ENCODE measurements around the gene TTC23. TPM values are rescaled to one million over a fixed set of nuclear protein-coding genes. Genes with fewer than 3 reads are reported as not detected.
A peak's percentile ranks its signal among the peaks of the same experiment; 100 is the strongest.

The TTC23 gene
- total RNA-seq, 4 donors from 2014 or later = 19.9 to 45.3 (median 34.0) TPM

DNA sequence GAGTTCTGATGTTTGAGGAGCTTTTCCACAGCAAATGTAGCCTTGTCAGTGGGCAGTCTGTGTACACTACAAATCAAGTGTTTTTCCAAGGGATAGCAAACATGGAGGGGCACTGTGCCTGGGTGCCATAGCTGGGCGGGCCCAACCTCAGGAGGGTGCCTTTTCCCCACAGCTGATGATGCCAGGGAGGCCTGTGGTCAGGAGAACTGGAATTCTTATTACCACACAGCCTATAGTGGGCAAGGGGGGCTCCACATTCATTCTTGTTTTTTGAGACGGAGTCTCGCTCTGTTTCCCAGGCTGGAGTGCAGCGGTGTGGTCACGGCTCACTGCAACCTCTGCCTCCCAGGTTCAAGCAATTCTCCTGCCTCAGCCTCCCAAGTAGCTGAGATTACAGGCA is 102.7 kb downstream of the TTC23 start:
- no peak overlapping the region for H3K27ac ChIP-seq

DNA sequence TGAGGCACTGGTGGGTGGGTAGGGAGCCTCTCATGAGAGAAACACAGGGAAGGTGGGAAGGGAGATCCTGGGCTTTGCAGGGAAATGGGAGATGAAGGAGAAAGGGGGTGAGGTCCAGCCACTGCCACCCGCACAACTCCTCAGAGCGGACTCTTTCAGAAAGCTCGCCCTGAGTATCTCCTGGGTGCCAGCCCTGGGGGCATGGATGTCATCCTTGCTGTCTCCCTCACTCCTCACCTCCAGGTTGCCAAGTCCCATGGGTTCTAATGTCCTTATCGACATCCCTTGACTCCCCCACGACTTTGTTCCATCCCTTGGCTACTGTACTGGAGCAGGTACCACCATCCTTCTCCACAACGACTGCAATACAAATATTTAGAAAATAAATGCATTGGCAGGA is 103.6 kb downstream of the TTC23 start:
- Histone ChIP-seq H3K4me3 (replicated peaks in 1 of 3) (no peak overlapping the region), H3K27me3 (no peaks in the 10 kb centered on the region), H3K36me3 (no peaks in the 10 kb centered on the region), H3K27ac (no peak overlapping the region), H3K9me3 (no peaks in the 10 kb centered on the region), H3K4me1 (peaks cover 3 to 17% of the 10 kb centered on the region in 2 donors)
- no peak for DNase-seq
- intact Hi-C loops (cut with DNase I) = no loop called here
- TF ChIP-seq, protein P1, sequence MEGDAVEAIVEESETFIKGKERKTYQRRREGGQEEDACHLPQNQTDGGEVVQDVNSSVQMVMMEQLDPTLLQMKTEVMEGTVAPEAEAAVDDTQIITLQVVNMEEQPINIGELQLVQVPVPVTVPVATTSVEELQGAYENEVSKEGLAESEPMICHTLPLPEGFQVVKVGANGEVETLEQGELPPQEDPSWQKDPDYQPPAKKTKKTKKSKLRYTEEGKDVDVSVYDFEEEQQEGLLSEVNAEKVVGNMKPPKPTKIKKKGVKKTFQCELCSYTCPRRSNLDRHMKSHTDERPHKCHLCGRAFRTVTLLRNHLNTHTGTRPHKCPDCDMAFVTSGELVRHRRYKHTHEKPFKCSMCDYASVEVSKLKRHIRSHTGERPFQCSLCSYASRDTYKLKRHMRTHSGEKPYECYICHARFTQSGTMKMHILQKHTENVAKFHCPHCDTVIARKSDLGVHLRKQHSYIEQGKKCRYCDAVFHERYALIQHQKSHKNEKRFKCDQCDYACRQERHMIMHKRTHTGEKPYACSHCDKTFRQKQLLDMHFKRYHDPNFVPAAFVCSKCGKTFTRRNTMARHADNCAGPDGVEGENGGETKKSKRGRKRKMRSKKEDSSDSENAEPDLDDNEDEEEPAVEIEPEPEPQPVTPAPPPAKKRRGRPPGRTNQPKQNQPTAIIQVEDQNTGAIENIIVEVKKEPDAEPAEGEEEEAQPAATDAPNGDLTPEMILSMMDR (IDR thresholded peaks at IDR 0.05) = no peak
- TF ChIP-seq POLR2A (IDR thresholded peaks at IDR 0.05) = no peak
- WGBS, 2 donors = 93 to 96% methylated on average over 6 of the region's 6 CpGs

More for the DNA sequence above, 102.7 kb downstream of the TTC23 start:
- intact Hi-C loops (cut with DNase I) = no loop called here
- H3K27me3 ChIP-seq = no peaks in the 10 kb centered on the region
- H3K36me3 ChIP-seq = no peaks in the 10 kb centered on the region
- DNase-seq = no peak
- no peak for TF ChIP-seq POLR2A (IDR thresholded peaks at IDR 0.05)
- TF ChIP-seq, protein P1 (IDR thresholded peaks at IDR 0.05) = no peak
- H3K4me1 ChIP-seq = peaks cover 10 to 24% of the 10 kb centered on the region in 2 donors
- H3K9me3 ChIP-seq = no peaks in the 10 kb centered on the region
- WGBS, 2 donors = 92 to 96% methylated on average over 5 of the region's 5 CpGs
- no peak overlapping the region for H3K4me3 ChIP-seq (replicated peaks in 1 of 3)

DNA sequence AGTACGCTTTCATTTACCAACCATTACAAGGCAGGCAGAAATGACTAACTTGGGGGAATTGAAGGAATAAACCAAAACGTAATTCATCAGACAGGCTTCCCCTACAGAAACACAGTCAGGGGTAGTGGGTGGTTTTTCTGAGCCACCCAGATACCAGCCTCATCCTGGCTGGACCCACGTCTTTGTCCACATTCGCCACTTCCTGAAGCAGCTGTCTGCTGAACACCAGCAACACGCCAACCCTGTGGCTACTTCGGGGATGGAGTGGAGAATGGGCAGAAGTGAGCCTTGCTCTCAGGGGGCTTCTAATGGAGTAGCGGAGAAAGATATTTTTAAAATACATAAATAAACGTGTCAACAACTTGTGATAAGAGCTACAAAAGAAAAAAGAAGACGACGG is 104.4 kb downstream of the TTC23 start:
- Histone ChIP-seq H3K27ac (no peak overlapping the region), H3K36me3 (no peaks in the 10 kb centered on the region), H3K27me3 (no peaks in the 10 kb centered on the region), H3K4me3 (replicated peaks in 1 of 3) (no peak overlapping the region), H3K4me1 (peaks cover 0 to 12% of the 10 kb centered on the region in 2 donors), H3K9me3 (no peaks in the 10 kb centered on the region)
- intact Hi-C loops (cut with DNase I) = no loop called here
- TF ChIP-seq POLR2A (IDR thresholded peaks at IDR 0.05) = no peak
- TF ChIP-seq, protein P1 (IDR thresholded peaks at IDR 0.05) = no peak
- no peak for DNase-seq
- 90% methylated on average over 10 of the region's 10 CpGs for WGBS, 2 donors

DNA sequence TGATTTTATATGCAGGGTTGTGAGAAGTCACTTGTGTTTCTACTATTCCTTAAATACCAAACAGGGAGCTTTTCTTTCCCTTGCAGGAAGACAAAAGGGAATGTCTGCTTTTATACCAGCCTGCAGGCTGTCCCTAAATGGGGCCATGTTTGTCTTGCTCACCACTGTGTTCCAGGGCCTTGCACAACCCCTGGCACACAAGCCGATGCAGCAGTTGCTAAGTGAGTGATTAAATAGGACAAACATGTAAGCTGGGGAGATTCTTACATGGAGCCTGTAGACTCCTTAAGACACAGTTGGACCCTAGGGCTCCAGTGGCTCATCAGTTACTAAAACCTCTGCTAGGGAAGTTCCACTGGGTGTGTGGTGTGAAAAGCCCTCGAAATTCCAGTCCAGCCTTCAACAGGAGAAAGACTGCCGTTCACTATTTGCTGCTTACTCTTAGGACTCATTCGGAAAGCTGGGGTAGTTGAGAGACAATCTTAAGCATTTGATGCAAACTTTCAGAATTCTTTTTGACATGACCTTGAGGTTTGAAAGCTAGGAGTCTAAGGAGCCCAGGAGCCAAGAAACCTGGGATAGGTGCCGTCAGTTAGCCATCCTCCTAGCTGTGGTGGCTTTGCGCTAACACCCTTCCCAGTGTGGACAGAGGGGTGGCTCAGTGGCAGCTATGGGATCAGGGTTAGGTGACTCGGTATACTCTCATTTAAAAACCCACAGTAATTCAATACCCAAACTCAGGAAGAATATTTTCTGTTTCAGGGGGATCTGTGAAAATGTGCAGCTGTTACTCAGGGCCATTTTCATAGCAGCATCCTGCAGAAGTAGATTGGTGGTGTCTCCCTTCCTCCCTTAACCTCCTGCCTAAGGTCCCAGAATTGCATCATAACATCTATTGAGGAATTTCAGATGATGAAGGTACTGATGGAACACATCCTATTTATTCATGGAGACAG is 105.4 kb downstream of the TTC23 start:
- Histone ChIP-seq H3K9me3 (no peaks in the 10 kb centered on the region), H3K27me3 (no peaks in the 10 kb centered on the region), H3K36me3 (no peaks in the 10 kb centered on the region), H3K4me1 (peaks cover 0 to 12% of the 10 kb centered on the region in 2 donors), H3K4me3 (replicated peaks in 1 of 3) (no peak overlapping the region), H3K27ac (no peak overlapping the region)
- WGBS, 2 donors = 66 to 70% methylated on average over 7 of the region's 7 CpGs
- TF ChIP-seq, protein P1 (IDR thresholded peaks at IDR 0.05) = no peak
- no peak for TF ChIP-seq POLR2A (IDR thresholded peaks at IDR 0.05)
- intact Hi-C loops (cut with DNase I) = no loop called here
- DNase-seq = peak; percentile 35 to 56

DNA sequence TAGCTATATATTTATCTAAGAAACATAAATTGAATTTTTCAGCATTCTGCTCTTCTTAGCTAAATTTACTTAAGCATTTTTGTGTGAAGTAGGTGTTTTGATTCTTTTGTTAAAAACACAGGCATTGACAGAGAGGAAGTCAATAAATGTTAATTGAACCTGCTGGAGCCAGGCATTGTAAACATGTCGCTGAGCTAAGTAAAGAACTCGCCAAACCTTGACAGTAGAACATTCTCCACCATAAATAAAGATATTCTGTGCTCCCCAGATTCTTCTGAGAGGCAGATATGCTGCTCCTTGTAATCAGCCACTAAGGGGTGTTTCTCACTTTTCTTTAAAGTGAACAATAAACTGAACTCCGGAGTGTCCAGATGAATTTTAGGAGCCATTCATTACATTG is 106.1 kb downstream of the TTC23 start:
- intact Hi-C loops (cut with DNase I) = no loop called here
- Histone ChIP-seq H3K27me3 (no peaks in the 10 kb centered on the region), H3K4me1 (peaks cover 0 to 12% of the 10 kb centered on the region in 2 donors), H3K36me3 (no peaks in the 10 kb centered on the region), H3K27ac (no peak overlapping the region), H3K9me3 (no peaks in the 10 kb centered on the region), H3K4me3 (replicated peaks in 1 of 3) (no peak overlapping the region)
- TF ChIP-seq POLR2A (IDR thresholded peaks at IDR 0.05) = no peak
- TF ChIP-seq, protein P1 (IDR thresholded peaks at IDR 0.05) = no peak
- DNase-seq = no peak
- WGBS, 2 donors = 71% methylated on average over 3 of the region's 3 CpGs

Measured in thyroid gland (tissue), 4 donors.